Heart right ventricle (tissue), 16 donors: ENCODE measurements around the gene EIF3K. TPM values are rescaled to one million over a fixed set of nuclear protein-coding genes. Genes with fewer than 3 reads are reported as not detected.

ENCODE experiments used
- ATAC-seq, 8 donors: fragments of 200-7000 bp; cut with Tn5 transposase; one replicate each; pipeline ENCODE4 v1.9.1; 2020; ENCODE audit warnings: mild to moderate bottlenecking in 8 of 8, moderate library complexity in 8 of 8, moderate number of reproducible peaks in 1 of 8
- DNase-seq, 2 donors: peaks; one replicate each; pipeline ENCODE4 v3.0.0-alpha.2; 2020
- H3K27ac ChIP-seq, 10 donors: fragments of 200-600 bp; sonication (generic) in 2 of 10; one replicate each; pipeline versions ENCODE4 v1.5.0 to v1.8.0; 2020 to 2022; ENCODE audit warnings: mild to moderate bottlenecking in 3 of 10
- H3K27me3 ChIP-seq, 7 donors: fragments of 200-600 bp; one replicate each; pipeline ENCODE4 v1.8.0; 2021 to 2022; ENCODE audit warnings: mild to moderate bottlenecking in 2 of 7
- H3K36me3 ChIP-seq, 9 donors: fragments of 200-600 bp; sonication (generic) in 1 of 9; one replicate each; pipeline versions ENCODE4 v1.5.0 to v1.8.0; 2020 to 2022; ENCODE audit warnings: mild to moderate bottlenecking in 2 of 9
- H3K4me1 ChIP-seq, 9 donors: fragments of 200-600 bp; sonication (generic) in 1 of 9; one replicate each; pipeline versions ENCODE4 v1.5.0 to v1.8.0; 2020 to 2022; ENCODE audit warnings: mild to moderate bottlenecking in 4 of 9
- H3K4me3 ChIP-seq, 10 donors: fragments of 200-600 bp; sonication (generic) in 2 of 10; one replicate each; pipeline versions ENCODE4 v1.5.0 to v1.8.0; 2020 to 2022; ENCODE audit warnings: mild to moderate bottlenecking in 7 of 10, moderate library complexity in 2 of 10
- H3K9me3 ChIP-seq, 11 donors: fragments of 200-600 bp in 10 of 11; sonication (generic) in 2 of 11; one replicate each; pipeline versions ENCODE4 v1.5.0 to v1.8.0; 2013 to 2022; ENCODE audit warnings: mild to moderate bottlenecking in 2 of 11, control low read depth in 1 of 11, moderate library complexity in 1 of 11
- WGBS, 2 donors: extraction: QIAGEN DNeasy Blood & Tissue Kit; methylation state at CpG; one replicate each; pipeline ENCODE4 v1.1.7; 2013; ENCODE audit warnings: inconsistent platforms in 1 of 2; 5-methylcytosine and 5-hydroxymethylcytosine counted together
- intact Hi-C, 10 donors: fragments of 100-400 bp; cut with DNase I; formaldehyde crosslinking; loops; one replicate each; pipeline versions ENCODE4 v1.11.1 to v1.14.2; 2022
- polyA plus RNA-seq, 2 donors: library from polyadenylated mRNA; stranded (reverse); fragments of 200-250 nt; gene quantifications; one replicate each; pipeline ENCODE4 v1.2.3, GENCODE V29; 2013
- total RNA-seq, 10 donors: library from RNA; stranded (reverse); fragmentation: NEBNext Ultra II Directional in 3 of 10; extraction: Animal tissue kit (Norgen Biotek cat#: 25700) in 3 of 10; gene quantifications; one replicate each; pipeline versions ENCODE4 v1.2.1 to v1.2.4, GENCODE V29; 2021 to 2023
- TF ChIP-seq, protein P1 (sequence below), 9 donors: fragments of 200-600 bp; sonication (generic) in 2 of 9; IDR thresholded peaks; one replicate each; pipeline versions ENCODE4 v1.5.0 to v1.8.0; 2021 to 2022; ENCODE audit warnings: antibody characterized with exemption in 9 of 9, mild to moderate bottlenecking in 5 of 9, moderate library complexity in 1 of 9
- donor health status: Arrhythmogenic right ventricular cardiomyopathy.
- donor health status: ischemic (EF 13 %, LVEDD 7.1; RV severe dilation, severe dysfunction).
- donor health status: healthy with polysubstance abuse.
- donor health status: DM: no; HTN: yes; CAD: no.
- donor health status: DM: no; HTN: no; CAD: no.
- donor health status: ischemic (EF 25% LVEDD 6.9; RV normal size, moderate dysfunction).
- donor health status: ischemic (EF 25% LVEDD 5.7; RV mildly dilated, moderate dysfunction).
- donor health status: healthy.
- donor health status: DM: yes; HTN: yes; CAD: no.
- donor health status: Ischemic cardiomyopathy.
- donor health status: ischemic (EF 35%, LVEDD 5.7; RV mildly dilated, moderate dysfunction).
- donor health status: nonischemic (EF 11% LVEDD 7.7; RV severe dilation, severe dysfunction).
- donor health status: DM: yes; HTN: yes; CAD: no.
- donor health status: PGD.
- donor health status: ischemic (EF 29% LVEDD 5.4; RV normal size, mild dysfunction).
- donor health status: nonischemic (EF 23%, LVEDD 6.1; RV moderate dilation, normal function).

Gene EIF3K
- total and polyA plus RNA-seq, 12 donors = 505 to 845 (median 631) TPM

DNA sequence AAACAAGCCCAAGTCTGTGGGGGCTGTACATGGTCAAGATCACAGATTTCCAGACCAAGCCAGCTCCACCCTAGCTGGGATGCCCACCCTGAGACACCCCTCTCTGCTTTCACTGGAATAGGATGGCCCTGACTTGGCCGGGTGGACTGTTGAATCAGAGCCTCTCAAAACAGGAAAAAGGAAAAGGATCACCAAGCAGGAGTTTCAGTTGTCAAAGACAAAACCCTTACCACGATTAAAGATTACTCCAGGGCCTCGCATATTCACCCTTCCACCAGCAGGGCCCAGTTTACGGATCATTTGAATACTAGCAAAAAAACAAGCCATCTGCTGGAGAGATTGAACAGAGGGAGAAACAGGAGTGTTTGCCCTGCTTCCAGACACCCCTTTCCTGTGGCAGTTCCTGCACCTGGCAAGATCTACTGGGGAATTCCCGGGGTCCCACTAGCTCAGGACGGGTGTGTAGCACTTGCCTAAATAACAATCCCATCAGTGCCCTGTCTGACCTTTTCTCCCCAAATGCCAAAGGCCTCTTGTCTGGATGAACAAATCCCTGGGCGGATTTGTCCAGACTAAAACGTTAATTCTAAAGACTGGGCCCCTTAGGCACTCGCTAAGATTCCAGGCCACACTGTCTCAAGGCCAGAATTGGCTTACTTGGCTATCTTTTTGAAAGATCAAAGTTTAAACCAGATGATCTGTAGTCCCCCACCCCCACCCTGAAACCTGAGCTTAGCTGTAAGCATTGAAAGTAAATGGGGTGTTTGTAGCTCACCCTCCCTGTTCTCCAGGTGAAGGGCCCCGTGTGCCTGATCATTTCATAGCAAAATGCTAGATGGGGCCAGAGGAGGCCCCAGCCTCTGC lies 66.9 kb downstream of the EIF3K start:
- intact Hi-C loops = no loop called here
- DNase-seq = no peak
- 17 to 23% methylated on average over 10 of the region's 10 CpGs for WGBS, 2 donors
- Histone ChIP-seq H3K9me3 (no peaks in the 10 kb centered on the region), H3K4me3 (no peak overlapping the region), H3K36me3 (peaks cover 0 to 18% (median 4%) of the 10 kb centered on the region in 9 donors), H3K27me3 (no peaks in the 10 kb centered on the region), H3K27ac (peak overlapping the region; percentile 74 to 95 (median 90)), H3K4me1 (peaks cover 48 to 100% (median 93%) of the 10 kb centered on the region in 9 donors)
- ATAC-seq = peak in 6 of 8 donors; percentile 5 to 41 (median 26)
- TF ChIP-seq, protein P1, sequence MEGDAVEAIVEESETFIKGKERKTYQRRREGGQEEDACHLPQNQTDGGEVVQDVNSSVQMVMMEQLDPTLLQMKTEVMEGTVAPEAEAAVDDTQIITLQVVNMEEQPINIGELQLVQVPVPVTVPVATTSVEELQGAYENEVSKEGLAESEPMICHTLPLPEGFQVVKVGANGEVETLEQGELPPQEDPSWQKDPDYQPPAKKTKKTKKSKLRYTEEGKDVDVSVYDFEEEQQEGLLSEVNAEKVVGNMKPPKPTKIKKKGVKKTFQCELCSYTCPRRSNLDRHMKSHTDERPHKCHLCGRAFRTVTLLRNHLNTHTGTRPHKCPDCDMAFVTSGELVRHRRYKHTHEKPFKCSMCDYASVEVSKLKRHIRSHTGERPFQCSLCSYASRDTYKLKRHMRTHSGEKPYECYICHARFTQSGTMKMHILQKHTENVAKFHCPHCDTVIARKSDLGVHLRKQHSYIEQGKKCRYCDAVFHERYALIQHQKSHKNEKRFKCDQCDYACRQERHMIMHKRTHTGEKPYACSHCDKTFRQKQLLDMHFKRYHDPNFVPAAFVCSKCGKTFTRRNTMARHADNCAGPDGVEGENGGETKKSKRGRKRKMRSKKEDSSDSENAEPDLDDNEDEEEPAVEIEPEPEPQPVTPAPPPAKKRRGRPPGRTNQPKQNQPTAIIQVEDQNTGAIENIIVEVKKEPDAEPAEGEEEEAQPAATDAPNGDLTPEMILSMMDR (IDR thresholded peaks at IDR 0.05) = peak; percentile 13 to 60 (median 49)

DNA sequence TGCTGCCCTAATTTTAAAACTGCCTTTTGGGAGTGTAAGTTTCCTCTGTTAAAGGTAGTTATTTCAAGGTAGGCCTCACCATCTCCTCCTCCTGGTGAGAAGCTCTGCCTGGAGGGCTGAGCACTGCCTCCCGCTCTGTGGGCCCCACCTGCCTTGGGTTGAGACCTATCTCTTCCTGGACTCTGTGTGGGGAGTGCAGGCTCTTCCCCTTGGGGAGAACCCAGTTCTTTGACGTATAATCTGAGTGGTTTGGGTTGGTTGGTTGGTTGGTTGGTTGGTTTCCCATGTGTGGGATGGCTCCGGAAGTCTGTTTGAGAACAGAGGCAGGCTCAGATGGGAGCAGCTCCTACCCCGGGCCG lies 67.5 kb downstream of the EIF3K start:
- Histone ChIP-seq H3K9me3 (no peaks in the 10 kb centered on the region), H3K36me3 (peaks cover 0 to 18% (median 4%) of the 10 kb centered on the region in 9 donors), H3K27me3 (no peaks in the 10 kb centered on the region), H3K4me1 (peaks cover 50 to 99% (median 91%) of the 10 kb centered on the region in 9 donors), H3K27ac (peak overlapping the region; percentile 74 to 95 (median 90)), H3K4me3 (no peak overlapping the region)
- WGBS, 2 donors = 61 to 77% methylated on average over 5 of the region's 5 CpGs
- peak in 2 of 8 donors; percentile 6 to 13 for ATAC-seq
- TF ChIP-seq, protein P1 (IDR thresholded peaks at IDR 0.05) = no peak
- intact Hi-C loops = no loop called here
- no peak for DNase-seq

Other genes with a start within 250 kb of the EIF3K start
- 100 to 1,000 TPM; 234 to 426 (median 302) TPM for gene PSMD8, start 244.6 kb upstream of the EIF3K start, total RNA-seq
- gene PSMD8, start 244.6 kb upstream of the EIF3K start, polyA plus RNA-seq = 100 to 1,000 TPM; 113 to 513 TPM
- gene GGN, start 231.2 kb upstream of the EIF3K start, total RNA-seq = under 1 TPM in 5 of 10 donors, not detected in 5; 0.13 to 0.57 (median 0.40) TPM
- gene GGN, start 231.2 kb upstream of the EIF3K start, polyA plus RNA-seq = under 1 TPM in 1 of 2 donors, not detected in 1; 0.22 TPM
- 1 to 10 TPM in 2 of 10 donors, under 1 TPM in 8; 0.17 to 1.7 (median 0.58) TPM for gene SPRED3, start 230.5 kb upstream of the EIF3K start, total RNA-seq
- gene SPRED3, start 230.5 kb upstream of the EIF3K start, polyA plus RNA-seq = under 1 TPM; 0.44 to 0.51 TPM
- 10 to 100 TPM in 9 of 10 donors, 1 to 10 TPM in 1; 9.8 to 16.1 (median 12.2) TPM for gene FAM98C, start 216.1 kb upstream of the EIF3K start, total RNA-seq
- gene FAM98C, start 216.1 kb upstream of the EIF3K start, polyA plus RNA-seq = 10 to 100 TPM; 13.3 to 14.1 TPM
- 1 to 10 TPM in 5 of 10 donors, under 1 TPM in 5; 0.42 to 3.5 (median 0.99) TPM for gene RASGRP4, start 193.0 kb upstream of the EIF3K start, total RNA-seq
- gene RASGRP4, start 193.0 kb upstream of the EIF3K start, polyA plus RNA-seq = 1 to 10 TPM in 1 of 2 donors, under 1 TPM in 1; 0.64 to 1.0 TPM
- gene RYR1, start 185.5 kb upstream of the EIF3K start, total RNA-seq = 1 to 10 TPM in 3 of 10 donors, under 1 TPM in 7; 0.30 to 1.7 (median 0.74) TPM
- gene RYR1, start 185.5 kb upstream of the EIF3K start, polyA plus RNA-seq = 1 to 10 TPM in 1 of 2 donors, under 1 TPM in 1; 0.20 to 1.7 TPM
- gene MAP4K1, start 1.2 kb upstream of the EIF3K start, total RNA-seq = 1 to 10 TPM in 8 of 10 donors, under 1 TPM in 2; 0.52 to 9.1 (median 1.5) TPM
- gene MAP4K1, start 1.2 kb upstream of the EIF3K start, polyA plus RNA-seq = 1 to 10 TPM in 1 of 2 donors, under 1 TPM in 1; 0.99 to 2.1 TPM
- gene ACTN4, start 28.5 kb downstream of the EIF3K start, total RNA-seq = 100 to 1,000 TPM; 129 to 291 (median 149) TPM
- gene ACTN4, start 28.5 kb downstream of the EIF3K start, polyA plus RNA-seq = 100 to 1,000 TPM in 1 of 2 donors, 10 to 100 TPM in 1; 92.4 to 189 TPM
- gene CAPN12, start 125.3 kb downstream of the EIF3K start, total RNA-seq = 1 to 10 TPM in 2 of 10 donors, under 1 TPM in 8; 0.15 to 1.5 (median 0.59) TPM
- 1 to 10 TPM; 1.1 to 3.6 TPM for gene CAPN12, start 125.3 kb downstream of the EIF3K start, polyA plus RNA-seq
- gene LGALS7, start 154.3 kb downstream of the EIF3K start, total RNA-seq = not detected
- not detected for gene LGALS7, start 154.3 kb downstream of the EIF3K start, polyA plus RNA-seq
- gene LGALS7B, start 170.0 kb downstream of the EIF3K start, total RNA-seq = under 1 TPM in 1 of 10 donors, not detected in 9; 0.60 TPM
- under 1 TPM in 1 of 2 donors, not detected in 1; 0.19 TPM for gene LGALS7B, start 170.0 kb downstream of the EIF3K start, polyA plus RNA-seq
- gene LGALS4, start 193.8 kb downstream of the EIF3K start, total RNA-seq = 1 to 10 TPM in 2 of 10 donors, under 1 TPM in 6, not detected in 2; 0.16 to 2.0 (median 0.81) TPM
- 1 to 10 TPM in 1 of 2 donors, under 1 TPM in 1; 0.30 to 2.6 TPM for gene LGALS4, start 193.8 kb downstream of the EIF3K start, polyA plus RNA-seq
- 100 to 1,000 TPM; 418 to 987 (median 671) TPM for gene ECH1, start 212.6 kb downstream of the EIF3K start, total RNA-seq
- gene ECH1, start 212.6 kb downstream of the EIF3K start, polyA plus RNA-seq = 1,000 to 10,000 TPM in 1 of 2 donors, 100 to 1,000 TPM in 1; 446 to 1,208 TPM
- gene HNRNPL, start 230.8 kb downstream of the EIF3K start, total RNA-seq = 100 to 1,000 TPM; 134 to 196 (median 170) TPM
- gene HNRNPL, start 230.8 kb downstream of the EIF3K start, polyA plus RNA-seq = 100 to 1,000 TPM; 130 to 181 TPM